DND-41 (cell line): ENCODE data around the gene GRID1.

Experiments
- ATAC-seq: fragments of 200-7000 bp; cut with Tn5 transposase; 3 replicates; pipeline ENCODE4 v1.9.1; 2021; ENCODE audit warnings: low read depth; ENCODE audit not compliant: insufficient read depth
- DNase-seq: peaks from one replicate; pipeline ENCODE4 v3.0.0-alpha.2; 2020
- H2AFZ ChIP-seq: 2 replicates; pipeline ENCODE4 v1.6.0; 2012; ENCODE audit warnings: low read depth, low read length
- H3K27ac ChIP-seq: 2 replicates; pipeline ENCODE4 v1.5.1; 2012; ENCODE audit warnings: low read length, inconsistent platforms
- H3K27me3 ChIP-seq: fragments of 200-600 bp; sonication (generic); 2 replicates; pipeline ENCODE4 v1.6.0; 2012; ENCODE audit warnings: low read length, mild to moderate bottlenecking, inconsistent platforms; ENCODE audit not compliant: insufficient read depth, poor library complexity
- H3K36me3 ChIP-seq: 2 replicates; pipeline ENCODE4 v1.5.1; 2012; ENCODE audit warnings: low read length, inconsistent platforms; ENCODE audit not compliant: insufficient read depth
- H3K4me1 ChIP-seq: 2 replicates; pipeline ENCODE4 v1.5.1; 2012; ENCODE audit warnings: mild to moderate bottlenecking, low read length; ENCODE audit not compliant: insufficient read depth
- H3K4me2 ChIP-seq: 2 replicates; pipeline ENCODE4 v1.6.0; 2012; ENCODE audit warnings: mild to moderate bottlenecking, moderate library complexity, low read length, inconsistent platforms; ENCODE audit not compliant: insufficient read depth
- H3K4me3 ChIP-seq, 2 experiments: fragments of 200-600 bp in 1 of 2; shearing (Covaris generic) in 1 of 2; 2 replicates each; pipeline ENCODE4 v1.5.1; 2012 to 2016; ENCODE audit warnings: inconsistent platforms in 2 of 2, low read length in 2 of 2, mild to moderate bottlenecking in 2 of 2, low read depth in 1 of 2, moderate library complexity in 1 of 2
- H3K79me2 ChIP-seq: 2 replicates; pipeline ENCODE4 v1.6.0; 2012; ENCODE audit warnings: low read length, inconsistent platforms; ENCODE audit not compliant: insufficient read depth
- H3K9ac ChIP-seq: 2 replicates; pipeline ENCODE4 v1.6.0; 2012; ENCODE audit warnings: low read depth, mild to moderate bottlenecking, inconsistent platforms, low read length, moderate library complexity
- H3K9me3 ChIP-seq: 2 replicates; pipeline ENCODE4 v1.5.1; 2012; ENCODE audit warnings: low read length, moderate library complexity, mild to moderate bottlenecking, inconsistent platforms; ENCODE audit not compliant: insufficient read depth, severe bottlenecking
- H4K20me1 ChIP-seq: 2 replicates; pipeline ENCODE4 v1.6.0; 2012; ENCODE audit warnings: low read length; ENCODE audit not compliant: insufficient read depth
- EZH2 ChIP-seq: IDR thresholded peaks from 3 replicates; pipeline ENCODE4 v1.6.1; 2012; ENCODE audit warnings: borderline replicate concordance, low read depth, mild to moderate bottlenecking, moderate library complexity, low read length, inconsistent platforms; ENCODE audit not compliant: severe bottlenecking
- TF ChIP-seq, protein P1 (sequence below): IDR thresholded peaks from 2 replicates; pipeline ENCODE4 v1.5.1; 2012; ENCODE audit warnings: borderline replicate concordance, low read length, moderate library complexity, mild to moderate bottlenecking; ENCODE audit not compliant: poor library complexity, severe bottlenecking; ENCODE audit errors: extremely low read depth

The GRID1 gene

GRCh38 chr10:86190291-86190690 lies 176.3 kb downstream of the GRID1 start:
- Histone ChIP-seq H3K36me3 (no peaks in the 10 kb centered on the region), H3K9me3 (no peaks in the 10 kb centered on the region), H3K79me2 (no peaks in the 10 kb centered on the region), H4K20me1 (no peaks in the 10 kb centered on the region), H3K4me2 (no peak overlapping the region), H2AFZ (no peak overlapping the region), H3K4me3 (no peak overlapping the region), H3K9ac (no peak overlapping the region), H3K4me1 (no peaks in the 10 kb centered on the region), H3K27ac (no peak overlapping the region), H3K27me3 (no peaks in the 10 kb centered on the region)
- ATAC-seq (no peak), DNase-seq (no peak)
- TF ChIP-seq, protein P1, sequence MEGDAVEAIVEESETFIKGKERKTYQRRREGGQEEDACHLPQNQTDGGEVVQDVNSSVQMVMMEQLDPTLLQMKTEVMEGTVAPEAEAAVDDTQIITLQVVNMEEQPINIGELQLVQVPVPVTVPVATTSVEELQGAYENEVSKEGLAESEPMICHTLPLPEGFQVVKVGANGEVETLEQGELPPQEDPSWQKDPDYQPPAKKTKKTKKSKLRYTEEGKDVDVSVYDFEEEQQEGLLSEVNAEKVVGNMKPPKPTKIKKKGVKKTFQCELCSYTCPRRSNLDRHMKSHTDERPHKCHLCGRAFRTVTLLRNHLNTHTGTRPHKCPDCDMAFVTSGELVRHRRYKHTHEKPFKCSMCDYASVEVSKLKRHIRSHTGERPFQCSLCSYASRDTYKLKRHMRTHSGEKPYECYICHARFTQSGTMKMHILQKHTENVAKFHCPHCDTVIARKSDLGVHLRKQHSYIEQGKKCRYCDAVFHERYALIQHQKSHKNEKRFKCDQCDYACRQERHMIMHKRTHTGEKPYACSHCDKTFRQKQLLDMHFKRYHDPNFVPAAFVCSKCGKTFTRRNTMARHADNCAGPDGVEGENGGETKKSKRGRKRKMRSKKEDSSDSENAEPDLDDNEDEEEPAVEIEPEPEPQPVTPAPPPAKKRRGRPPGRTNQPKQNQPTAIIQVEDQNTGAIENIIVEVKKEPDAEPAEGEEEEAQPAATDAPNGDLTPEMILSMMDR = no peak
- TF ChIP-seq EZH2 = no peak

DNA sequence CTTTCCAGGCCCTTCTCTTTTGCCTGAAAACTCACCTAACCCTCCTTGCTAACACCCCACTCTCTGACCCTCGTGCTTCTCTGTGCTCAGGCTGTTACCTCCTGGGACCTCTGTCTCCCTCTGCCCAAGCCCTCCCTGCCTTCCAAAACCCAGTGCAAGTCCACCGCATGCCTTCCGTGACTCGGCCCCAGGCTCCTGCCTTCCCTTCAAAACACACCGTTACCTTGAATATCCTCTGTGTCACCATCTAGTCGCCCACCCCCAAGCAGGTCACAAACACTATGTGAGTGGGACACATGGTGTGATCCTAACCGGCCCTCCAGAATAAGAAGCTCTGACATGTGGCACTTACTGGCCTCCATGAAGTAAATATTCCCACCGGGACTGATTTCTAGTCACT lies 176.7 kb downstream of the GRID1 start:
- no peaks in the 10 kb centered on the region for H3K9me3 ChIP-seq
- H2AFZ ChIP-seq = no peak overlapping the region
- H3K4me3 ChIP-seq = no peak overlapping the region
- H4K20me1 ChIP-seq = no peaks in the 10 kb centered on the region
- no peak for ATAC-seq
- TF ChIP-seq, protein P1 = no peak
- no peak for TF ChIP-seq EZH2
- H3K36me3 ChIP-seq = no peaks in the 10 kb centered on the region
- no peak overlapping the region for H3K4me2 ChIP-seq
- no peaks in the 10 kb centered on the region for H3K79me2 ChIP-seq
- H3K27ac ChIP-seq = no peak overlapping the region
- no peak overlapping the region for H3K9ac ChIP-seq
- H3K4me1 ChIP-seq = no peaks in the 10 kb centered on the region
- no peak for DNase-seq
- H3K27me3 ChIP-seq = no peaks in the 10 kb centered on the region

DNA sequence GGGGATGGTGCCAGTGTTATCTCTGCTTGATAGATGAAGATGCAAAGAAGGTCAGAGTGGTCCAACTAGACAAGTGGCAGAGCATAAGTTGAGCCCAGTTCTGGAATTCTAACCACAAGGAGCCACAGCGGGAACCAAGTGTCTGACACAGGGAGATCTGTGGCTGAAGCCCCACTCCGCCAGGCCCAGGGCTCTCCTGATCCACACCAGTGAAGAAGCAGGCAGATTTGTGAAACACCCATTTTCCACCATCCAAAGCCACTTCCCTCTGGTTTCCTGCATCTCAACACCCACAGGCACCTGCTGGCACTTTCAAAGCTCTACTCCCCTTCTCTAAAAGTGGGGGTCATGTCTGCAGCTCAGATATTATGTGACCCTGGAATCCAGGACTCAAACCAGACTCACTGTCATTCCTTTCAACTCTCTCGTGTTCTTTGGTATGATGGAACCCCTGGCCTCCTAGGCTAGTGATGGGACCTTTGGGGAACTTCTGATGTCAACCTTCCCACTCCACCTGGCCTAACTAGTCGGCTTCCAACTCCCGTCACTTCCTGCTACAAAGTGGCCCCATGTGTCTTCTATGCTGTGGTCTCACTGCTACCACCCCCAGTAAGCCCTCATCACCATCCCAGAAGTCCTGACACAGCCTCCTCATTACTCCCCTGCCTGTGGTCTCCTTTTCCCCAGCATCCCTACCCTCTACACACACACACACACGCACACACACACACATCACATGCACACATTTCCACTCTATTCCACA lies 177.6 kb downstream of the GRID1 start:
- H3K9ac ChIP-seq = no peak overlapping the region
- no peak overlapping the region for H2AFZ ChIP-seq
- no peaks in the 10 kb centered on the region for H3K36me3 ChIP-seq
- H3K4me1 ChIP-seq = no peaks in the 10 kb centered on the region
- H4K20me1 ChIP-seq = no peaks in the 10 kb centered on the region
- H3K9me3 ChIP-seq = no peaks in the 10 kb centered on the region
- ATAC-seq (no peak), DNase-seq (no peak)
- TF ChIP-seq EZH2 = no peak
- TF ChIP-seq, protein P1 = no peak
- H3K27me3 ChIP-seq = no peaks in the 10 kb centered on the region
- H3K27ac ChIP-seq = no peak overlapping the region
- no peak overlapping the region for H3K4me3 ChIP-seq
- H3K79me2 ChIP-seq = no peaks in the 10 kb centered on the region
- no peak overlapping the region for H3K4me2 ChIP-seq

DNA sequence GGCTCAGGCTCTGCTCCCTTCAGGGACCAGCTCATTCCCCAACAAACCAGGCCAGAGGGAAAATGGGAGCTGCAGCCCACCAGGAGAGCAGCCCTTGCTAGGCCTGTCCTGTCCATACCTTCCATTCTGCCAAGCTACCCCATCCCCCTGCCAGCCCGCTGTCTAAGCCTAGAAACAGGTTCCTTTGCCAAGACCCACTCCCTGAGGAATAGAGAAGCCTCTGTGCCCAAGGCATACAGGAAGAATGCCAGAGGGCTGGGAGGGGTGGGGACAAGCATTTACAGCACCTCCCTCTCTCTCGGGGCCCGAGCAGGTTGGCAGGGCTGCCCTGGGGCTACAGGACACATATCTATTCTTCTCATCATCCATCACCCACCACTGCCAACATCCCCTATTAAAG lies 178.3 kb downstream of the GRID1 start:
- no peak for DNase-seq
- no peak overlapping the region for H3K9ac ChIP-seq
- H3K4me1 ChIP-seq = no peaks in the 10 kb centered on the region
- no peak overlapping the region for H3K4me3 ChIP-seq
- no peaks in the 10 kb centered on the region for H4K20me1 ChIP-seq
- no peaks in the 10 kb centered on the region for H3K79me2 ChIP-seq
- no peak overlapping the region for H3K4me2 ChIP-seq
- no peak overlapping the region for H2AFZ ChIP-seq
- H3K9me3 ChIP-seq = no peaks in the 10 kb centered on the region
- ATAC-seq = no peak
- no peak overlapping the region for H3K27ac ChIP-seq
- H3K36me3 ChIP-seq = no peaks in the 10 kb centered on the region
- H3K27me3 ChIP-seq = no peaks in the 10 kb centered on the region
- TF ChIP-seq, protein P1 = no peak
- no peak for TF ChIP-seq EZH2
